K562 (cell line): ENCODE results near the gene RHBDF2. TPM values are rescaled to one million over a fixed set of nuclear protein-coding genes. Genes with fewer than 3 reads are reported as not detected.

Experiments used
- COPS2 ChIP-seq: fragments of 450-650 bp; conservative IDR thresholded peaks from 2 replicates; pipeline ENCODE4 v1.6.1; 2016; ENCODE audit warnings: mild to moderate bottlenecking, moderate library complexity
- FOS ChIP-seq: IDR thresholded peaks from 3 replicates; pipeline ENCODE4 v1.6.1; 2011; ENCODE audit not compliant: insufficient read length; ENCODE audit errors: extremely low read depth
- HDAC1 ChIP-seq, 2 experiments: fragments of 450-650 bp; IDR thresholded peaks; 2 replicates each; pipeline ENCODE4 v1.6.1; 2016 to 2017; ENCODE audit warnings: inconsistent platforms in 1 of 2, mild to moderate bottlenecking in 1 of 2, moderate library complexity in 1 of 2
- HMBOX1 ChIP-seq: sonication (generic); IDR thresholded peaks from 2 replicates; pipeline ENCODE4 v1.6.1; 2016
- L3MBTL2 ChIP-seq: fragments of 450-650 bp; IDR thresholded peaks from 2 replicates; pipeline ENCODE4 v1.6.1; 2016; ENCODE audit warnings: mild to moderate bottlenecking, moderate library complexity
- PHF21A ChIP-seq: fragments of 450-650 bp; IDR thresholded peaks from 2 replicates; pipeline ENCODE4 v1.6.1; 2017; ENCODE audit warnings: low read depth, borderline replicate concordance
- RNF219 ChIP-seq: fragments of 250-450 bp; sonication (Bioruptor Pico); IDR thresholded peaks from 2 replicates; pipeline ENCODE4 v1.5.0; 2022; ENCODE audit warnings: mild to moderate bottlenecking
- SAP30 ChIP-seq: fragments of 200-600 bp; sonication (generic); IDR thresholded peaks from 2 replicates; pipeline ENCODE4 v1.6.1; 2012; ENCODE audit warnings: borderline replicate concordance, low read depth, mild to moderate bottlenecking, moderate library complexity, low read length, control low read depth, inconsistent platforms; ENCODE audit not compliant: insufficient read depth, poor library complexity, severe bottlenecking
- SMARCA5 ChIP-seq: fragments of 450-650 bp; IDR thresholded peaks from 2 replicates; pipeline ENCODE4 v1.6.1; 2016
- TCF7L2 ChIP-seq: fragments of 150-350 bp; IDR thresholded peaks from 2 replicates; pipeline ENCODE4 v1.6.1; 2016; ENCODE audit warnings: low read depth, mild to moderate bottlenecking, low read length, moderate library complexity
- TEAD2 ChIP-seq: fragments of 450-650 bp; IDR thresholded peaks from 2 replicates; pipeline ENCODE4 v1.6.1; 2016; ENCODE audit warnings: missing genetic modification characterization, control low read depth, missing compliant biosample characterization
- ZHX1 ChIP-seq: fragments of 150-350 bp; conservative IDR thresholded peaks from 2 replicates; pipeline ENCODE4 v1.6.1; 2014; ENCODE audit warnings: low read length
- ZNF253 ChIP-seq: fragments of 250-450 bp; sonication (Bioruptor Pico); conservative IDR thresholded peaks from 2 replicates; pipeline ENCODE4 v1.6.1; 2021; ENCODE audit warnings: mild to moderate bottlenecking
- ZNF778 ChIP-seq: fragments of 450-650 bp; formaldehyde crosslinking; IDR thresholded peaks from 2 replicates; pipeline ENCODE4 v1.4.0; 2020; ENCODE audit warnings: mild to moderate bottlenecking, moderate library complexity
- polyA plus RNA-seq, 8 experiments: library from polyadenylated mRNA; depleted of rRNA in 4 of 8; stranded (reverse) in 5 of 8; unstranded in 3 of 8; fragments of >200 nt; fragmentation: Nextera tagmentation in 2 of 8; fragmentation: Illumina TruSeq in 1 of 8; extraction: Ambion mirVana in 2 of 8; extraction: Trizol in 1 of 8; gene quantifications; 2 replicates each; pipeline versions ENCODE4 v1.2.1 to v1.2.3, GENCODE V29; 2011 to 2014; ENCODE audit warnings: inconsistent platforms in 1 of 8, missing spikeins in 1 of 8
- total RNA-seq, 7 experiments: library from RNA; depleted of rRNA in 6 of 7; stranded (reverse); fragments of >200 nt in 6 of 7; fragmentation: Illumina TruSeq in 2 of 7; extraction: Trizol in 2 of 7; gene quantifications; 2 replicates each; pipeline versions ENCODE4 v1.2.1 to v1.2.3, GENCODE V29; 2011 to 2021; ENCODE audit warnings: low replicate concordance in 1 of 7

RHBDF2 gene
- total and polyA plus RNA-seq, 9 of the 15 experiments (the other 6 are each of a cell fraction or from before 2014, with no cell fraction given): 0.04 to 2.8 (median 1.1) TPM

DNA sequence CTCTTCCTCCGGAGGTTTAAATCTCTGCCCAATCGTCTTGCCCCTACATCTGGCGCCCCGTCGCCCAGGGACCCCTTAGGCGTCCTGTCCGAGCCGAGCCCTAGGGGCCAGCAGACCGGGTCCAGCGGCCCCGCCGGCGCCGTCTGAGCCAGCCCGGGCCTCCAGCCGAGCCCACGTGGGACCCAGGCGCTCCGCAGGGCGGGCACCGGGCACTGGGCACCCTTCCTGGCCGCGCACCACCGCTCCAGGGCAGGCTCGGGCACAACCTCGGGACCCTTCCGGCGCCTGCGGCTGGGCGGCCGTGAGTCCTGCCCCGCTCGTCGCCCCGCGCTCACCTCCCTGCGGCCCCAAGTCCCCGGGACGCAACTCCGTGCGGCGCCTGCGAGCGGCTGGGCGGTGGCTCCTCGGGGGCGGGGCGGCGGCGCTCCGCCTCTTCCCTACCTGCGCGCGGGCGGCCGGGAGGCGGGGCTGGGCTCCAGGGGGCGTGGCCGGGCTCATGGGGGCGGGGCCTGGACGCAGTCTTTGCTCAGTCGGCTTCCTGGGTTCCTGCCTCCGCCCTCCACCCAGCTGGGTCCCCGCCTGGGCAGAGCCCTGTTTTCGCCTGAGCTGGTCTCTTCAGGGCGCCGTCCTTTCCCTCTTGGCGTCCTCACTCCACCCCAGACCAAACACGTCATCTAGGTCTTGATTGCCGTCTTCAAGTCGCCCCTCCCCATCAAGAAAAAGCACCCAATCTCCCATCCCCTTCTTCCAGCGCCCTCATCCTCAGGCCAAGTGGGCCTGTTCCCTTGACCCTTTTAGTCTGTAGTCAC is at the start of gene RHBDF2 (continued):
- no peak for TF ChIP-seq RNF219
- TF ChIP-seq TCF7L2: no peak
- no peak for TF ChIP-seq HMBOX1
- TF ChIP-seq ZNF778: no peak
- no peak for TF ChIP-seq COPS2
- no peak for TF ChIP-seq TEAD2 (tag)
- no peak for TF ChIP-seq SMARCA5
- no peak for TF ChIP-seq PHF21A
- peak; percentile 69; the same call in 1 of the 2 replicates for TF ChIP-seq L3MBTL2
- TF ChIP-seq FOS: no peak
- no peak for TF ChIP-seq ZNF253 (CRISPR knock-in tag)
- TF ChIP-seq HDAC1 (IDR thresholded peaks at IDR 0.05): no peak; a peak in 1 of 4 replicates
- no peak for TF ChIP-seq ZHX1
- peak; percentile 52 for TF ChIP-seq SAP30
